HT1080 (cell line): ENCODE results near the gene SASH1. TPM values are rescaled to one million over a fixed set of nuclear protein-coding genes. Genes with fewer than 3 reads are reported as not detected.

Experiments used
- DNase-seq: peaks from one replicate; pipeline ENCODE4 v3.0.0-alpha.2; 2015; ENCODE audit warnings: low read depth
- total RNA-seq: library from RNA; depleted of rRNA; stranded (reverse); fragments of >200 nt; shearing (Covaris generic); gene quantifications from 2 replicates; pipeline ENCODE4 v1.2.3, GENCODE V29; 2014

Gene SASH1
- total RNA-seq, 1 experiment from 2014 or later: 11.6 TPM

DNA sequence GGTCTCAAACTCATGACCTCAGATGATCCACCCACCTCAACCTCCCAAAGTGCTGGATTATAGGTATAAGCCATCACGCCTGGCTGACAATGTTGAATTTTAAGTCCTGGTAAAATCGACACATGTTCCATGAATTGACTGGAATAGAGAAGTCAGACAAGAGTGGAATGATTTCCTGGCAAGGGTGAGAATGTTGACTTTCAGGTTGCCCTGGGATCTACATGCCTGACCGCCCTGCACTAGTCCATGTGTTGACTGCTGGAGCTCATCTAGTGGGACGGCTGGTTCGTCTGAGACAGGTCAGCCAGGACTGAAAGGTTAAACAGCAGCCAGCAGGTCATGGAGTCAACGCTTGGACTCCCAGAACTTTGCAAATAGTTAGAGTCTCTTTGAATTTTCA, 88.8 kb downstream of the SASH1 start:
- no peak for DNase-seq

DNA sequence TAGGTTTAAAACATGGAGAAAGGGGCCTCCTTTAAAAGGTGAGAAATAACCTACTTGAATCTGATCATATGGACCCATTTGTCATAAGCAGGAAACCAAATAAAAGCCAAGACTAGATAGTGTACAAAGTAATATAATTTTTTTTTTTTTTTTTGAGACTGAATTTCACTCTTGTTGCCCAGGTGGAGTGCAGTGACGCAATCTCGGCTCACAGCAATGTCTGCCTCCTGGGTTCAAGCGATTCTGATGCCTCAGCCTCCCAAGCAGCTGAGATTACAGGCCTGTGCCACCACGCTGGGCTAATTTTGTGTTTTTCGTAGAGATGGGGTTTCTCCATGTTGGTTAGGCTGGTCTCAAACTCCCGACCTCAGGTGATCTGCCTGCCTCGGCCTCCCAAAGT, 89.2 kb downstream of the SASH1 start:
- no peak for DNase-seq

- DNase-seq: no peak
Measured at GRCh38 chr6:148432462-148433195, 90.0 kb downstream of the SASH1 start.

- no peak for DNase-seq
Measured at GRCh38 chr6:148435386-148435785, 92.7 kb downstream of the SASH1 start.

GRCh38 chr6:148436466-148436865, 93.8 kb downstream of the SASH1 start:
- DNase-seq: no peak

DNA sequence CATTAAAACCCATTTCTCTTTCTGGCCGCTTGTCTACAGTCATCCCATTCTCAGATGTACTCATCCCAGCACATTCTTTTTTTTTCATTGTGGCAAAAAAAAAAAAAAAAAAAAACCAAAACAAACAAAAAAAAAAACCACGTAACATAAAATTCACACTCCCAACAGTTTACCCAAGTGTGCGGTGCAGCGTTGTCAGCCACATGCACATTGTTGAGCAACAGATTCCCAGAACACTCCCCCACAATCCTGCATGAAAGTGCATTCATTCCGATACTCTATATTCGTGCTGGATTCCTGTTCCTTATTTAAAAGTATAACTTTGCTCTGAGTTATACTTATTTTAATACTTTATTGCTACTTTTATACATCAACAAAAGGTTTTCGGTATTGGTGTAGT, 96.0 kb downstream of the SASH1 start:
- no peak for DNase-seq

DNA sequence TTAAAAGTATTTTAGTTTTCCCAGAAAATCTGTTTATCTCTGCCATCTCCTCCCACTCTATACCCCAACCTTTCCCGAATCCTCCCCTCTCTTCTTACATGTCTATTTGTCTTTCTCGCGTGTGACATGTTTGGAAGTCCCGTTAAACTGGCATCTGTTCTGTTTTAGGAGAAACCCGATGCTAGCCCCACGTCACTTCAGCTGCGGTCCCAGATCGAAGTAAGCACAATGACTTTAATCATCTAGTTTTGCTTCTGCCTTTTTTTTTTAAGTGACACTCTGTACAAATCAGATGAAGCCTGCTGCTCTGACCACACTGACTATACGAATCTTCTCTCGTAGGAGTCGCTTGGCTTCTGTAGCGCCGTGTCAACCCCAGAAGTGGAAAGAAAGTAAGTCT, 97.4 kb downstream of the SASH1 start:
- no peak for DNase-seq

GRCh38 chr6:148440877-148441453, 98.3 kb downstream of the SASH1 start:
- DNase-seq: peak; percentile 87

DNA sequence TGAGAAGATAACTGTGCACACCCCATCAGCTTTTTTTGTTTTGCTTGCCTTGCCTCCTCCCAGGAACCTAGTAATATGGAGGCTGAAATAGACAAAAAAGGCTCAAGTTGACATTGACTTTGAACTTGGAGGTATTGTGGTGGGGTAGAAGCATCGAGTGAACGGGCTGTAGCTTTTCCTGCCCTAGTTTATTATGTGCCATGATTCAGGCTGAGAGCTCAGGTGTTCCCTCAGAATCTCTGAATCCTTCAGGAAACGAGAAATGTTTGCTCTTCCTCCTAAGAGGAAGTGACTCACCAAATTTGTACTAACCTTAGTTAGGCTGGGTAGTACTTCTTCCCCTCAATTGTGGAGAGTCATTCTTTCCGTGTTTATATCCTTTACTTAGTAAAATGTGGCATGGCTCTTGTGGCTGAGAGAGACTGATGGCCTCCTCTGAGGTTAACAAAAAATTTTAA, 98.8 kb downstream of the SASH1 start:
- DNase-seq: peak; percentile 95

DNA sequence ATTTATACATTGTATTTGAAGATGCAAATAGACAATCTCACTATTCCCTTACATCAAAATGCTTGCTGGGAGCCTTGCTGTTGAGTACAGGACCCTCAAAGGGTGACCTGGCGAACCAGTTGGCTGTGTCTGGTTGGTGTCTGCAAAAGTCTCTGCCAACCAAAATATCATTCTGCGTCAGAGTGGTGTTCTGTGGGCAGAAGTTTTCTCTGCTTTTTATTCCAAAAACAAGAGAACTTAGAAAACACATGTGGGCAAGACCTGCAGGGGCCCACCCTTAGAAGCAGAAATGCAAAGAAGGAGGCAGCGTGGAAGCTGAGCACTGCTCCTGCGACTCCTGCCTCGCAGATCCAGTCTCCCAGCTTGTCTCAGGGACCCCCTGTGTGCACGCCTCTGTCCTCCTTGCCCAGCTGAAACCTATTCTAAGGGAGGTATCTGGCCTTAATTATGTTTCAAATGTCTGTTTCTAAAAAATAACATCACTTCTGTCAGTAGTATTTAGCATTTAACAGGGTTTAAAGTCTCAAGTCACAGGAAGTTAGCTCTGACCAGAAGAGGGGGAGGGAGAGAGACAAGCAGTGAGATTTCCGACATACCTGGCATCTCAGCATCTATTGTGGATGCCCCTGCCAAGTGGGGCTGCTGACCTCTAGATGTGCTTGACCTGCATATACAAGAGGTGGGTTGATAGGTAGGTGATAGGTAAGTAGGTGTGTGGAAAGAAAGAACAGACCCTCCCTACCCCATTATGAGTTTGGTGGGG, 101.3 kb downstream of the SASH1 start:
- DNase-seq: no peak

DNA sequence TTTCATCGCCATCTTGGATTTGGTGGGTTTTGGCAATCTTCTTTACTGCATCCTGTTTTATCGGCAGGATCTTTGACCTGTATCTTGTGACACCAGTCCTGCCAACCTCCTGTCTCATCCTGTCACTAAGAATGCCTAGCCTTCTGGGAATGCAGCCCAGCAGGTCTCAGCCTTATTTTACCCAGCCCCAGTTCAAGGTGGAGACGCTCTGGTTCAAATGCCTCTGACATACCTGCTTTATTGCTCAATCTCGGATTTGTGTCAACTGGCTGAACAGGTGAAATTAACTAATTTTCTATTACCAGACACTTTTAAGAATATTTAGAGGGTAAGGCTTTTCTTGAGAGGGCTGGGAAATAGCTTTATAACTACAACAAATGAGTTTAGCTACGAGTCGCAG, 102.5 kb downstream of the SASH1 start:
- no peak for DNase-seq

DNA sequence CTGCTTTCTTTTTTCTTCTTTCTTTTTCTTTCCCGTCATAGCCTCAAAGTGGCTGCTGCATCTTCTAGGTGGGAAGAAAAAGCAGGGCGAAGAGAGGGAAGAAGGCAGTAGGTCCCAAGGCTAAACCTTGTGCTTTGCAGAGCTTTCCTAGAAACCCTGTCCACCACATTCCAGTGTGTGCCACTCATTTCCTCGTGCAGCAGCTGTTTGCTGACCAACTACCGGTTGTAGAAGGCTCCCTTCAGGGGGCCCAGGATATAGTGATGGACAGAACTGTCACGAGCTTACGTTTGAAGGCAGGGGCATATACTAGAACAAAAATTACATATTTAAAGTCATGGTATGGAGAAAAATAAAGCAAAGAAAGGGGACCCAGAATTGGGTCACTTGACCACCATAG, 103.0 kb downstream of the SASH1 start:
- peak; percentile 90 for DNase-seq

DNA sequence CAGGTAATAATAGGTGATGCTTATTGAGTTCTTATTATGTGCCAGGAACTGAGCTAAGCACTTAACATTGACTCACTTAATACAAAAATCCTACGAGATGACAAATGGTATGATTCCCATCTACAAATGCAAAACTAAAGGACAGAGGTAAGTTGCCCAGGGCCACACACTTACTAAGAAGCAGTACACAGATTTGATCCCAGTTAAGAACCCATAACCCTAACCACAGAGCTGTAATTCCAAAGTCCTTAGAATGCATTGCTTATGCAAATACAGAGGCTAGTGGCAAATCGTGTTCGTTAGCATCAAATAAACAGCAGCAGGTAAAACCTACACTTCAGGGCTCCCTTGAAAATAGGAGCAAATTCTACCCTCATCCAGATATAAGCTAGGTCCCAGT, 104.0 kb downstream of the SASH1 start:
- no peak for DNase-seq

DNA sequence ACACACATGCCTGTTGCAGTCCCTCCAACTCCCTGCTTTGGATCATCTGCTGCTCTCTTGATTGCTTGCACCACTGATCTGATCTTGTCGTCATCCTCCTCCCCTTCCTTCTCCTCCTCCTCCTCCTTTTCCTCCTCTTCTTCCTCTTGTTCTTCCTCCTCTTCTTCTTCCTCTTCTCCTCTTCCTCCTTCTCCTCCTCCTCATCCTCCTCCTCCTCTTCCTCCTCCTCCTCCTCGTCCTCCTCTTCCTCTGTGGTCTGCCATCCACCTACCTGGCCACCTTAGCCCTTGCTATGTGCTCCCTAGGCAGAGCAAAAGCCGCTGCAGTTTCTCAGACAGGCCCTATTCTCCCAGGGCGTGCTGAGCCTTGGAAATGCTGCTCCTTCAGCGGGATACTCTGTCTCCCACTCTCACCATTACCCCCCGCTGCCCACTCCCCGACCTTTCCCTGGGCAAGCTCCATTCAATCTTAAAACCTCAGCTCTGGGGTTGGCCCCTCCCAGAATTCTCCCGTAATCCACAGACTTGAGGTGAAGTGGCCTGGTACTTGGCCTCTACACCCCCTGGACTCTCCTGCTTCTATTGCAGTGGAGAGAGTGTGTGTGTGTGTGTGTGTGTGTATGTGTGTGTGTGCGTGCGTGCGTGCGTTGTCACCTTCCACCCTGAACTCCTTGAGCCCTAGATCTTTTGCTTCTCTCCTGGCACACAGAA, 105.0 kb downstream of the SASH1 start:
- no peak for DNase-seq

DNA sequence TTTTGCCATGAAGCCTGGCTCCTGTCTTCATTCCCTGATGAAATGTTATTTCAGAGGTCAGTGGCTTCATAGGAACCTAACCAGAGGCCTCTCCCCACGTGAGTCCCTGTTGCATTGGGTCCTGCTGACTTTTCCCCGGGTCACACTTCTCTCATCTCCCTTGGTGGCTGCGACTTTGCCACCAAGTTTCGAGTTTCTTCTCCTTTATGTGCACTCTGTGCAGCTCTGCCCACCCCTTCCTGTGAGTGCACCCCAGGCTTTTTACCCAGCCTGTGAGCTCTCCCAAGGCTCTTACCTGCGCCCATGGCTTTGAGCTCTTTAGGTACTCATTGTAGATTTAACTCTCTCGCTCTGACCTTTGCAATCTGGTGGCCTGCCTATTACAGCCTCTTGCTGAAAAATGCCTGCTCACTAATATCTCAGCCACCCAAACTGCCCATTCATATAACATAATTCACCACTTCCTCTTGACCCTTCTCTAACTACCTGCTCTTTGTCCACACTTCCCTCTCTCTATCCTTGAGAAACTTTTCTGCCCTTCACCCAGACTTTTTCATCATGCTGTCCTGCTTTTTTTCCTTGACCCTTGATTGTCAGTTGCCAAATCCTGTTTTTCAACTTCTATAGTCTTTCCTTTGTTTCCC, 105.9 kb downstream of the SASH1 start:
- no peak for DNase-seq

DNA sequence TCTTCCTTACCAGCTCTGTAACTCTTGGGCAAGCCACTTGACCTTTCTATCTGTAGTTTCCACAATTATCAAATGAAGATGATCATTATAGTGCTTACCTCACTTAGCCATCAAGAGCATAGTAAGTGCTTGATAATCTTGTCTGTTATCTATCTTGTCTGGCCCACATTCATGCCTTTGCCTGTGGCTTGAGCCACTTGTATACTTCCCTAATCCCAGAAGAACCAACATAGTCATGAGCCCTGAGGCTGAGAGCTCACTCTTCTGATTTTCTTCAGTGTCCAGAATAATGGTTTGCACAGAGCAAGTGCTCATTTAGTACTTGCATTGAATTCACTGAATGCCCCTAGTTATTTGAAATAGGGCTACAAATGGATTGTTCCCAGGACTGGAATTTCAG, 108.2 kb downstream of the SASH1 start:
- DNase-seq: no peak

- no peak for DNase-seq
Measured at GRCh38 chr6:148451690-148452089, 109.1 kb downstream of the SASH1 start.

DNA sequence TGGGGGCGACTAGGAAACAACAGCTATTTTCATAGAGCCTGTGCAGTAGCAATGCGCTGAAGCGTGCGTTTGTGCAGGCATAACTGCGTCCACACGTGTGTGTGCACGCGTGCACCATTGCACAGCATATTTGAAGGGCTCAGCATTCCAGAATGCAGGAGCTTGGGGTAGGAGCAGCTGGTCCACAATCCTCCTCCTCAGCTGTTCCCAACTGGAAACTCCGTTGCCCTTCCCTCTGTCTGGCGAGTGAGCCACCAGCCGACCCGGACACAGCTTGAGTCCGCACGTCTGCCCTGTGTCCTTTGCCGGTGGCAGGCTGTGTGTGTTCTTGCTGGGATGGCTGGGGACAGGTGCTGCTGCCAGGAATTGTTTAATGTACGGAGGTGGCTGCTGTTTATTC, 110.2 kb downstream of the SASH1 start:
- no peak for DNase-seq

GRCh38 chr6:148453906-148454305, 111.3 kb downstream of the SASH1 start:
- no peak for DNase-seq

DNA sequence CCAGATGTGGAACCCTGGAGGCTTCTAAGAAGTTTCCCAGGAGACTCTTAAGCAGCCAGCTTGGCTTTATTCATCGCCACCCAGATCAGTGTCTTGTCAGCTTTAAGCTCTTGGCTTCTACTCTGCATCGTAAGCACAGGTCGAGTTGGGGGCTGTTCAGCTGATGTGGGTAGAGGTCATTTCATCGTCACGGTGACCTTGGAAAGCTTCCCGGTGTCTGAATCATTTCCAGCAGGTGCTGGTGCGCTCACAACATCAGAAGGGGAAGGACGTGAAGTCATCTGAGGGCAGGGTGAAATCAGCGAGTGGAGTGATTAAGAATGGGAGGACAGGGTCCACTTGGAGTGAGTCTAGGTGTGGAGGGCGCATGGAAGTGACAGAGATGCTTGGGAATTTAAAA, 112.6 kb downstream of the SASH1 start:
- peak; percentile 53 for DNase-seq
